IMR-90 (cell line): ENCODE data around the gene CEACAM1. TPM values are rescaled to one million over a fixed set of nuclear protein-coding genes. Genes with fewer than 3 reads are reported as not detected.

Experiments used
- ATAC-seq: fragments of 200-7000 bp; cut with Tn5 transposase; 2 replicates; pipeline ENCODE4 v1.9.1; 2020; ENCODE audit warnings: low read depth, mild to moderate bottlenecking, moderate library complexity
- BruUV-seq: library from RNA; stranded (reverse); fragments of 400-500 nt; replicated peaks from 2 replicates; lab custom pipeline; 2021; lab: Mats Ljungman, UMichigan
- CTCF ChIA-PET: fragments of 300-600 bp; formaldehyde crosslinking; extraction: SDS; loops from one replicate; lab custom pipeline; 2021; ENCODE audit warnings: antibody characterized with exemption; lab: Yijun Ruan, JAX
- POLR2A ChIA-PET: fragments of 300-600 bp; sonication (Branson Sonifier 250); formaldehyde crosslinking; loops from one replicate; lab custom pipeline; 2022; ENCODE audit warnings: antibody characterized with exemption; ENCODE audit not compliant: unreplicated experiment; lab: Charles Lee
- DNase-seq: peaks from one replicate; pipeline ENCODE4 v3.0.0; 2013
- H2AFZ ChIP-seq: replicated peaks from 2 replicates; pipeline ENCODE3; 2013; ENCODE audit warnings: low read length, mild to moderate bottlenecking; ENCODE audit not compliant: poor library complexity
- H2AK5ac ChIP-seq: 2 replicates; pipeline ENCODE4 v1.6.1; 2013; ENCODE audit warnings: low read depth, low read length, inconsistent platforms
- H2AK9ac ChIP-seq: replicated peaks from 2 replicates; pipeline ENCODE3; 2013; ENCODE audit warnings: mild to moderate bottlenecking, low read depth, low read length, moderate library complexity; ENCODE audit not compliant: poor library complexity
- H2BK120ac ChIP-seq: 2 replicates; pipeline ENCODE4 v1.6.1; 2013; ENCODE audit warnings: low read depth, low read length, inconsistent platforms
- H2BK15ac ChIP-seq: 3 replicates; pipeline ENCODE4 v1.6.1; 2013; ENCODE audit warnings: low read depth, low read length, inconsistent platforms
- H2BK20ac ChIP-seq: 2 replicates; pipeline ENCODE4 v1.6.1; 2013; ENCODE audit warnings: low read depth, mild to moderate bottlenecking, inconsistent platforms, low read length, moderate library complexity
- H2BK5ac ChIP-seq: 2 replicates; pipeline ENCODE4 v1.6.1; 2013; ENCODE audit warnings: mild to moderate bottlenecking, low read depth, low read length, inconsistent platforms; ENCODE audit not compliant: poor library complexity, severe bottlenecking
- H3K14ac ChIP-seq: replicated peaks from 2 replicates; pipeline ENCODE4 v1.6.1; 2013; ENCODE audit warnings: low read depth, low read length, inconsistent platforms
- H3K18ac ChIP-seq: 2 replicates; pipeline ENCODE4 v1.6.1; 2013; ENCODE audit warnings: low read depth, low read length, control low read depth
- H3K23ac ChIP-seq: 2 replicates; pipeline ENCODE4 v1.6.1; 2013; ENCODE audit warnings: low read depth, low read length, inconsistent platforms
- H3K27ac ChIP-seq: 2 replicates; pipeline ENCODE4 v1.5.1; 2013; ENCODE audit warnings: mild to moderate bottlenecking, control low read depth, low read length; ENCODE audit not compliant: insufficient read depth
- H3K27me3 ChIP-seq: 2 replicates; pipeline ENCODE4 v1.6.1; 2013; ENCODE audit warnings: low read length; ENCODE audit not compliant: control insufficient read depth, insufficient read depth
- H3K36me3 ChIP-seq: 2 replicates; pipeline ENCODE4 v1.6.1; 2013; ENCODE audit warnings: low read length, mixed read lengths; ENCODE audit not compliant: control insufficient read depth, insufficient read depth
- H3K4ac ChIP-seq: 2 replicates; pipeline ENCODE4 v1.6.1; 2013; ENCODE audit warnings: low read depth, low read length, inconsistent platforms
- H3K4me1 ChIP-seq: 2 replicates; pipeline ENCODE4 v1.6.1; 2013; ENCODE audit warnings: low read length, mixed read lengths; ENCODE audit not compliant: control insufficient read depth, insufficient read depth
- H3K4me2 ChIP-seq: 2 replicates; pipeline ENCODE4 v1.6.1; 2013; ENCODE audit warnings: low read depth, mild to moderate bottlenecking, control low read depth, low read length, moderate library complexity
- H3K4me3 ChIP-seq: 2 replicates; pipeline ENCODE4 v1.5.1; 2013; ENCODE audit warnings: low read depth, mild to moderate bottlenecking, control low read depth, low read length, moderate library complexity; ENCODE audit not compliant: insufficient read depth
- H3K56ac ChIP-seq: 2 replicates; pipeline ENCODE4 v1.6.1; 2013; ENCODE audit warnings: low read length, inconsistent platforms; ENCODE audit not compliant: insufficient read depth; ENCODE audit errors: extremely low read depth
- H3K79me1 ChIP-seq, 2 experiments: 2 replicates each; pipeline ENCODE4 v1.6.1; 2013; ENCODE audit warnings: low read length in 2 of 2, inconsistent platforms in 1 of 2, low read depth in 1 of 2
- H3K9ac ChIP-seq: 2 replicates; pipeline ENCODE4 v1.6.1; 2013; ENCODE audit warnings: low read depth, low read length, control low read depth
- H3K9me1 ChIP-seq: 2 replicates; pipeline ENCODE4 v1.6.1; 2013; ENCODE audit warnings: low read length, inconsistent platforms; ENCODE audit not compliant: insufficient read depth
- H3K9me3 ChIP-seq: 2 replicates; pipeline ENCODE4 v1.6.1; 2013; ENCODE audit warnings: low read length; ENCODE audit not compliant: control insufficient read depth, insufficient read depth
- H4K20me1 ChIP-seq: 2 replicates; pipeline ENCODE4 v1.6.1; 2013; ENCODE audit warnings: low read length, inconsistent platforms; ENCODE audit not compliant: insufficient read depth
- H4K5ac ChIP-seq: 2 replicates; pipeline ENCODE4 v1.6.1; 2013; ENCODE audit warnings: mild to moderate bottlenecking, low read depth, low read length, control low read depth
- H4K8ac ChIP-seq, 2 experiments: 2 replicates each; pipeline ENCODE4 v1.6.1; 2013; ENCODE audit warnings: low read depth in 2 of 2, low read length in 2 of 2, control low read depth in 1 of 2, inconsistent platforms in 1 of 2
- H4K91ac ChIP-seq: 2 replicates; pipeline ENCODE4 v1.6.1; 2013; ENCODE audit warnings: low read depth, low read length, inconsistent platforms; ENCODE audit not compliant: insufficient read depth
- BHLHE40 ChIP-seq: fragments of 150-350 bp; IDR thresholded peaks from 2 replicates; pipeline ENCODE4 v1.6.1; 2016; ENCODE audit warnings: mild to moderate bottlenecking, low read depth, low read length
- CEBPB ChIP-seq: IDR thresholded peaks from 2 replicates; pipeline ENCODE4 v1.6.1; 2012; ENCODE audit warnings: low read depth, low read length, improper control_type of control experiment
- CHD1 ChIP-seq: IDR thresholded peaks from 2 replicates; pipeline ENCODE4 v1.6.1; 2012; ENCODE audit warnings: low read depth, low read length, improper control_type of control experiment
- ELK1 ChIP-seq: fragments of 150-350 bp; IDR thresholded peaks from 2 replicates; pipeline ENCODE4 v1.6.1; 2016; ENCODE audit warnings: low read depth, mild to moderate bottlenecking, low read length, moderate library complexity, borderline replicate concordance
- FOS ChIP-seq: fragments of 150-350 bp; IDR thresholded peaks from 2 replicates; pipeline ENCODE4 v1.6.1; 2016; ENCODE audit warnings: low read depth, low read length
- MAFK ChIP-seq: IDR thresholded peaks from 2 replicates; pipeline ENCODE4 v1.6.1; 2012; ENCODE audit warnings: low read depth, low read length, improper control_type of control experiment
- MAZ ChIP-seq: IDR thresholded peaks from 2 replicates; pipeline ENCODE4 v1.6.1; 2012; ENCODE audit warnings: low read depth, mild to moderate bottlenecking, low read length, improper control_type of control experiment, moderate library complexity, borderline replicate concordance
- MXI1 ChIP-seq: IDR thresholded peaks from 2 replicates; pipeline ENCODE4 v1.6.1; 2012; ENCODE audit warnings: low read depth, mild to moderate bottlenecking, low read length, moderate library complexity, borderline replicate concordance
- NFE2L2 ChIP-seq: fragments of 150-350 bp; IDR thresholded peaks from 2 replicates; pipeline ENCODE4 v1.6.1; 2016; ENCODE audit warnings: low read depth, mild to moderate bottlenecking, low read length
- RAD21 ChIP-seq: IDR thresholded peaks from 2 replicates; pipeline ENCODE4 v1.6.1; 2012; ENCODE audit warnings: low read length, improper control_type of control experiment
- RFX5 ChIP-seq: IDR thresholded peaks from 2 replicates; pipeline ENCODE4 v1.8.0; 2012; ENCODE audit warnings: low read depth, mild to moderate bottlenecking, low read length, moderate library complexity
- USF2 ChIP-seq: fragments of 150-350 bp; IDR thresholded peaks from 2 replicates; pipeline ENCODE4 v1.6.1; 2017; ENCODE audit warnings: mild to moderate bottlenecking, antibody characterized with exemption, low read length, low read depth
- WGBS, 2 experiments: methylation state at CpG; one replicate each; pipeline versions ENCODE4 v1.1.5 to v1.1.7; 2013; ENCODE audit warnings: missing lambda C conversion rate in 2 of 2; ENCODE audit not compliant: insufficient read length in 1 of 2; ENCODE audit errors: extremely low coverage in 2 of 2; 5-methylcytosine and 5-hydroxymethylcytosine counted together
- dilution Hi-C: fragments of 300-500 bp; cut with HindIII; formaldehyde crosslinking; loops from one replicate; pipeline ENCODE4 v1.14.3; 2018; ENCODE audit warnings: low sequenced_read_pairs; ENCODE audit not compliant: unreplicated experiment
- in situ Hi-C: fragments of 300-500 bp; cut with MboI; formaldehyde crosslinking; loops from 3 replicates; pipeline ENCODE4 v1.14.3; 2019; ENCODE audit warnings: low sequenced_read_pairs, inconsistent platforms, mixed read lengths
- intact Hi-C: fragments of 100-400 bp; cut with micrococcal nuclease; formaldehyde crosslinking; loops from 2 replicates; pipeline ENCODE4 v1.10.0; 2022
- polyA plus RNA-seq, 3 experiments: library from polyadenylated mRNA; depleted of rRNA; stranded (reverse); fragments of >200 nt; gene quantifications; 2 replicates each; pipeline ENCODE4 v1.2.3, GENCODE V29; 2012; ENCODE audit warnings: low replicate concordance in 1 of 3
- total RNA-seq: library from RNA; depleted of rRNA; stranded (reverse); fragments of >200 nt; gene quantifications from 2 replicates; pipeline ENCODE4 v1.2.3, GENCODE V29; 2012
- TF ChIP-seq, protein P1 (sequence below): conservative IDR thresholded peaks from 2 replicates; pipeline ENCODE4 v1.5.1; 2012; ENCODE audit warnings: mild to moderate bottlenecking, low read depth, low read length, improper control_type of control experiment

The CEACAM1 gene
- total and polyA plus RNA-seq, 2 of the 4 experiments (the other 2 are of a cell fraction): not detected

- intact Hi-C loops: no loop called here
- no peak overlapping the region for H2BK20ac ChIP-seq
- TF ChIP-seq NFE2L2: no peak
- no peak for TF ChIP-seq FOS
- TF ChIP-seq MAFK: no peak
- TF ChIP-seq ELK1: no peak
- no peak for TF ChIP-seq RFX5
- no peak for TF ChIP-seq RAD21
- TF ChIP-seq USF2: no peak
- TF ChIP-seq CEBPB: no peak
- TF ChIP-seq CHD1: no peak
- no peak for TF ChIP-seq BHLHE40
- no peak for TF ChIP-seq MAZ
- TF ChIP-seq MXI1: no peak
- TF ChIP-seq, protein P1, sequence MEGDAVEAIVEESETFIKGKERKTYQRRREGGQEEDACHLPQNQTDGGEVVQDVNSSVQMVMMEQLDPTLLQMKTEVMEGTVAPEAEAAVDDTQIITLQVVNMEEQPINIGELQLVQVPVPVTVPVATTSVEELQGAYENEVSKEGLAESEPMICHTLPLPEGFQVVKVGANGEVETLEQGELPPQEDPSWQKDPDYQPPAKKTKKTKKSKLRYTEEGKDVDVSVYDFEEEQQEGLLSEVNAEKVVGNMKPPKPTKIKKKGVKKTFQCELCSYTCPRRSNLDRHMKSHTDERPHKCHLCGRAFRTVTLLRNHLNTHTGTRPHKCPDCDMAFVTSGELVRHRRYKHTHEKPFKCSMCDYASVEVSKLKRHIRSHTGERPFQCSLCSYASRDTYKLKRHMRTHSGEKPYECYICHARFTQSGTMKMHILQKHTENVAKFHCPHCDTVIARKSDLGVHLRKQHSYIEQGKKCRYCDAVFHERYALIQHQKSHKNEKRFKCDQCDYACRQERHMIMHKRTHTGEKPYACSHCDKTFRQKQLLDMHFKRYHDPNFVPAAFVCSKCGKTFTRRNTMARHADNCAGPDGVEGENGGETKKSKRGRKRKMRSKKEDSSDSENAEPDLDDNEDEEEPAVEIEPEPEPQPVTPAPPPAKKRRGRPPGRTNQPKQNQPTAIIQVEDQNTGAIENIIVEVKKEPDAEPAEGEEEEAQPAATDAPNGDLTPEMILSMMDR: no peak
- H4K5ac ChIP-seq: no peak overlapping the region
- no peak overlapping the region for H2AK9ac ChIP-seq
- H3K23ac ChIP-seq: no peak overlapping the region
- H3K14ac ChIP-seq: no peak overlapping the region
- no peaks in the 10 kb centered on the region for H3K4me1 ChIP-seq
- no TSS peak for BruUV-seq
- ChIA-PET CTCF (interaction anchor here (0.7 kb wide), 1 partner anchor 222 kb away, joined by 3 read pairs; no protein-coding TSS in a partner anchor), POLR2A (no interaction called here)
- no peaks in the 10 kb centered on the region for H3K79me1 ChIP-seq
- in situ Hi-C loops: no loop called here
- H4K20me1 ChIP-seq: no peaks in the 10 kb centered on the region; the same call in 1 of the 2 replicates
- H3K9ac ChIP-seq: no peak overlapping the region
- no peak overlapping the region for H3K18ac ChIP-seq
- H2AK5ac ChIP-seq: no peak overlapping the region
- DNase-seq (no peak), ATAC-seq (no peak)
- H4K8ac ChIP-seq: no peak overlapping the region
- H2AFZ ChIP-seq: no peak overlapping the region
- no peak overlapping the region for H4K91ac ChIP-seq
- H3K9me3 ChIP-seq: no peaks in the 10 kb centered on the region
- no peak overlapping the region for H3K56ac ChIP-seq
- H2BK5ac ChIP-seq: no peak overlapping the region
- peaks cover 24% of the 10 kb centered on the region for H3K27me3 ChIP-seq
- H3K36me3 ChIP-seq: no peaks in the 10 kb centered on the region
- no peaks in the 10 kb centered on the region for H3K9me1 ChIP-seq
- H3K4me2 ChIP-seq: no peak overlapping the region
- H3K27ac ChIP-seq: no peak overlapping the region
- H2BK15ac ChIP-seq: no peak overlapping the region
- no peak overlapping the region for H3K4ac ChIP-seq
- dilution Hi-C loops: no loop called here
- no peak overlapping the region for H3K4me3 ChIP-seq
- no CpG with 5 or more reads among the region's 2 CpGs for WGBS, 2 experiments
- no peak overlapping the region for H2BK120ac ChIP-seq
These were observed 40.9 kb upstream of the CEACAM1 start for GRCh38 chr19:42569193-42569592.
